HUES48 (cell line): Measurements from ENCODE around the gene TMEM178B.
"Not testable (repeated sequence)": the region's sequence is repeated elsewhere in the genome, so short reads cannot be mapped to it uniquely, and the experiment has no call there.

Source experiments
- H3K27ac ChIP-seq: one replicate; pipeline ENCODE4 v1.7.0; 2013; ENCODE audit warnings: low read depth, low read length, inconsistent platforms
- H3K27me3 ChIP-seq: 2 replicates; pipeline ENCODE4 v1.6.1; 2013; ENCODE audit warnings: mild to moderate bottlenecking, low read length; ENCODE audit not compliant: control insufficient read depth, insufficient read depth
- H3K36me3 ChIP-seq: 2 replicates; pipeline ENCODE4 v1.6.1; 2013; ENCODE audit warnings: low read length; ENCODE audit not compliant: control insufficient read depth, insufficient read depth
- H3K4me1 ChIP-seq: 2 replicates; pipeline ENCODE4 v1.6.1; 2013; ENCODE audit warnings: mild to moderate bottlenecking, low read length; ENCODE audit not compliant: control insufficient read depth, insufficient read depth
- H3K4me3 ChIP-seq: 2 replicates; pipeline ENCODE4 v1.5.1; 2013; ENCODE audit warnings: mild to moderate bottlenecking, low read depth, low read length
- H3K9ac ChIP-seq: 2 replicates; pipeline ENCODE4 v1.6.1; 2013; ENCODE audit warnings: mild to moderate bottlenecking, low read depth, low read length, moderate library complexity
- H3K9me3 ChIP-seq: 2 replicates; pipeline ENCODE4 v1.6.1; 2013; ENCODE audit warnings: low read length; ENCODE audit not compliant: control insufficient read depth, insufficient read depth

The TMEM178B gene

GRCh38 chr7:141073641-141074161 is at the start of gene TMEM178B:
Gene TMEM178B (plus strand): TSS chr7:141074064.
- H3K27ac ChIP-seq = peak within 1 kb of the TSS; percentile 42
- H3K9me3 ChIP-seq = no peaks in the 10 kb centered on the region
- H3K4me3 ChIP-seq = peak within 1 kb of the TSS; percentile 98
- peaks cover 25% of the 10 kb centered on the region for H3K4me1 ChIP-seq
- H3K27me3 ChIP-seq = peaks cover 47% of the 10 kb centered on the region
- H3K9ac ChIP-seq = peak within 1 kb of the TSS; percentile 84
- H3K36me3 ChIP-seq = no peaks in the 10 kb centered on the region

GRCh38 chr7:141024668-141025067 is 49.2 kb upstream of the TMEM178B start:
- Histone ChIP-seq H3K9ac (no peak overlapping the region), H3K36me3 (no peaks in the 10 kb centered on the region), H3K27ac (no peak overlapping the region), H3K9me3 (peaks cover 13% of the 10 kb centered on the region), H3K4me1 (no peaks in the 10 kb centered on the region), H3K4me3 (no peak overlapping the region), H3K27me3 (no peaks in the 10 kb centered on the region)

GRCh38 chr7:141027043-141027442 is 46.8 kb upstream of the TMEM178B start:
- no peaks in the 10 kb centered on the region for H3K36me3 ChIP-seq
- no peaks in the 10 kb centered on the region for H3K27me3 ChIP-seq
- no peak overlapping the region for H3K4me3 ChIP-seq
- H3K9me3 ChIP-seq = peaks cover 18% of the 10 kb centered on the region
- H3K9ac ChIP-seq = no peak overlapping the region
- no peak overlapping the region for H3K27ac ChIP-seq
- H3K4me1 ChIP-seq = no peaks in the 10 kb centered on the region

- Histone ChIP-seq H3K9me3 (peaks cover 19% of the 10 kb centered on the region), H3K27me3 (no peaks in the 10 kb centered on the region), H3K27ac (no peak overlapping the region), H3K4me3 (no peak overlapping the region), H3K4me1 (no peaks in the 10 kb centered on the region), H3K9ac (no peak overlapping the region), H3K36me3 (no peaks in the 10 kb centered on the region)
Measured at GRCh38 chr7:141028767-141029166, 45.1 kb upstream of the TMEM178B start.

GRCh38 chr7:141032539-141033323 is 41.1 kb upstream of the TMEM178B start:
- H3K4me1 ChIP-seq, H3K27me3 ChIP-seq, H3K36me3 ChIP-seq, H3K4me3 ChIP-seq, H3K9ac ChIP-seq, H3K27ac ChIP-seq: not testable (repeated sequence)
- peaks cover 17% of the 10 kb centered on the region for H3K9me3 ChIP-seq

- H3K9me3 ChIP-seq, H3K9ac ChIP-seq, H3K36me3 ChIP-seq, H3K27ac ChIP-seq, H3K27me3 ChIP-seq, H3K4me3 ChIP-seq, H3K4me1 ChIP-seq: not testable (repeated sequence)
Measured at GRCh38 chr7:141038100-141038499, 35.8 kb upstream of the TMEM178B start.

- Histone ChIP-seq H3K4me3 (no peak overlapping the region), H3K27me3 (no peaks in the 10 kb centered on the region), H3K4me1 (no peaks in the 10 kb centered on the region), H3K9me3 (no peaks in the 10 kb centered on the region), H3K9ac (no peak overlapping the region), H3K27ac (no peak overlapping the region), H3K36me3 (no peaks in the 10 kb centered on the region)
Measured at GRCh38 chr7:141039376-141039775, 34.5 kb upstream of the TMEM178B start.

- Histone ChIP-seq H3K9me3 (no peaks in the 10 kb centered on the region), H3K4me1 (no peaks in the 10 kb centered on the region), H3K27ac (no peak overlapping the region), H3K4me3 (no peak overlapping the region), H3K27me3 (no peaks in the 10 kb centered on the region), H3K9ac (no peak overlapping the region), H3K36me3 (no peaks in the 10 kb centered on the region)
Measured at GRCh38 chr7:141042222-141043193, 31.4 kb upstream of the TMEM178B start.

- H3K27me3 ChIP-seq = no peaks in the 10 kb centered on the region
- H3K27ac ChIP-seq = no peak overlapping the region
- no peak overlapping the region for H3K9ac ChIP-seq
- H3K4me1 ChIP-seq = no peaks in the 10 kb centered on the region
- H3K4me3 ChIP-seq = no peak overlapping the region
- H3K9me3 ChIP-seq = no peaks in the 10 kb centered on the region
- no peaks in the 10 kb centered on the region for H3K36me3 ChIP-seq
Measured at GRCh38 chr7:141043616-141044015, 30.2 kb upstream of the TMEM178B start.

- Histone ChIP-seq H3K9me3 (no peaks in the 10 kb centered on the region), H3K27ac (no peak overlapping the region), H3K27me3 (no peaks in the 10 kb centered on the region), H3K9ac (no peak overlapping the region), H3K4me1 (no peaks in the 10 kb centered on the region), H3K36me3 (no peaks in the 10 kb centered on the region), H3K4me3 (no peak overlapping the region)
Measured at GRCh38 chr7:141045126-141045841, 28.6 kb upstream of the TMEM178B start.
